Ishikawa (cell line): ENCODE results near the gene ASPSCR1.

Experiments
- CEBPB ChIP-seq: IDR thresholded peaks from 2 replicates; pipeline ENCODE4 v1.6.1; 2012
- CREB1 ChIP-seq: IDR thresholded peaks from 2 replicates; pipeline ENCODE4 v1.6.1; 2012; ENCODE audit warnings: low read depth
- EGR1 ChIP-seq: IDR thresholded peaks from 2 replicates; pipeline ENCODE4 v1.6.1; 2012
- EP300 ChIP-seq: IDR thresholded peaks from 2 replicates; pipeline ENCODE4 v1.6.1; 2012; ENCODE audit warnings: borderline replicate concordance
- FOXM1 ChIP-seq: IDR thresholded peaks from 2 replicates; pipeline ENCODE4 v1.6.1; 2012; ENCODE audit warnings: low read depth, borderline replicate concordance
- MAX ChIP-seq: IDR thresholded peaks from 2 replicates; pipeline ENCODE4 v1.6.1; 2012
- NFIC ChIP-seq: IDR thresholded peaks from 2 replicates; pipeline ENCODE4 v1.6.1; 2012
- RAD21 ChIP-seq: IDR thresholded peaks from 2 replicates; pipeline ENCODE4 v1.6.1; 2012; ENCODE audit warnings: low read depth
- REST ChIP-seq: IDR thresholded peaks from 2 replicates; pipeline ENCODE4 v1.6.1; 2012; ENCODE audit warnings: low read depth, mild to moderate bottlenecking
- TEAD4 ChIP-seq: IDR thresholded peaks from 2 replicates; pipeline ENCODE4 v1.6.1; 2012
- TF ChIP-seq, protein P1 (sequence below): IDR thresholded peaks from 2 replicates; pipeline ENCODE4 v1.6.1; 2012

DNA sequence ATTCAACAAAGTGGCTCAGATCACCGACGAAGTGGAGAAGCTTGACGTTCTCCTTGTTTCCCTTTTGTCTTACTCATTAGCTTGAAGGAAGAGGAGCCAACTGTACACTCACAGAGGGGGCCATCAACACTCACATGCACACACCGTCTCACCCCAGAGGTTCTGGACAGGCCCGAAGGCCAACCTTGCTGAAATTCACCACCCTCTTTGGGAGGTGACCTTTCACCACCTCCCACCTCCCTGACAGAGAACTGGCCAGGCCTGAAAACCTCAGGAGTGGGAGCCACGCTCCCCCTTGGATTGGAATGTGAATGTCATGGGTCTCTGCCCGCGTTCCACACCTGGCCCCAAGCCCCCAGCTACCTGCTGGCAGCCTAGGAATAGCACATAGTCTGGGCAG lies 58.1 kb downstream of the ASPSCR1 start:
- TF ChIP-seq RAD21 (no peak), REST (no peak), MAX (no peak), EGR1 (no peak), TEAD4 (no peak), NFIC (no peak), FOXM1 (no peak), CREB1 (no peak), CEBPB (no peak), EP300 (no peak)
- TF ChIP-seq, protein P1, sequence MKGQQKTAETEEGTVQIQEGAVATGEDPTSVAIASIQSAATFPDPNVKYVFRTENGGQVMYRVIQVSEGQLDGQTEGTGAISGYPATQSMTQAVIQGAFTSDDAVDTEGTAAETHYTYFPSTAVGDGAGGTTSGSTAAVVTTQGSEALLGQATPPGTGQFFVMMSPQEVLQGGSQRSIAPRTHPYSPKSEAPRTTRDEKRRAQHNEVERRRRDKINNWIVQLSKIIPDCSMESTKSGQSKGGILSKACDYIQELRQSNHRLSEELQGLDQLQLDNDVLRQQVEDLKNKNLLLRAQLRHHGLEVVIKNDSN, result no peak
